Fibroblast of skin of left biceps (primary cell): ENCODE measurements around the gene APEX2.
"Not testable (repeated sequence)": the region's sequence is repeated elsewhere in the genome, so short reads cannot be mapped to it uniquely, and the experiment has no call there.

ENCODE experiments used
- DNase-seq, 2 experiments: peaks; one replicate each; pipeline ENCODE4 v3.0.0-alpha.2; 2013; ENCODE audit warnings: low read depth in 2 of 2

The APEX2 gene

GRCh38 chrX:55011294-55011693, 11.1 kb downstream of the APEX2 start:
- DNase-seq, result no peak

- DNase-seq, result no peak
These were observed 14.7 kb downstream of the APEX2 start for GRCh38 chrX:55014897-55015299.

DNA sequence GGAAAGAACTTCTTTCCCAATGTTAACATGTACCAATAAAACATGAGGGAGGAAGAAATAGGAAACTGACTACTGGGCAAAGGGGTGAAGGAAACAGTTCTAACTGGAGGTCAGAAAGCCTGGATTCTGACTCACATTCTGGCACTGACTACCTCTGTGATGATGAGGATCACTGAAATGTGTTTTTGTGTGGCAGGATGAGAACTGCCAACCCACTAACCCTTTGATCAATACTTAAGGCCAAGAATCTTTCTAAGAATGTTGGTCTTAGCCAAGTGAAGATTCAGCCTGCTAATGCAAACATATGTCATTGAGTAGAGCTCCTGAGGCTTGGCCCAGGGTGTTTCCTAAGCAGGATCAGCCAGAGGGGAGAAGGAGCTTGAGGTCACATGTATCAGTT, 26.0 kb downstream of the APEX2 start:
- DNase-seq, result no peak

GRCh38 chrX:55026840-55027239, 26.7 kb downstream of the APEX2 start:
- no peak for DNase-seq

GRCh38 chrX:55028040-55028439, 27.9 kb downstream of the APEX2 start:
- no peak for DNase-seq

- DNase-seq, result no peak
These were observed 28.4 kb downstream of the APEX2 start for GRCh38 chrX:55028611-55029010.

GRCh38 chrX:55029291-55029690, 29.1 kb downstream of the APEX2 start:
- no peak for DNase-seq

- DNase-seq, result no peak
These were observed 30.4 kb downstream of the APEX2 start, which contains the start of gene ALAS2 for GRCh38 chrX:55030271-55031205. ALAS2 (minus strand) TSS chrX:55030977; CDS start chrX:55026000, 4,977 bp downstream.

DNA sequence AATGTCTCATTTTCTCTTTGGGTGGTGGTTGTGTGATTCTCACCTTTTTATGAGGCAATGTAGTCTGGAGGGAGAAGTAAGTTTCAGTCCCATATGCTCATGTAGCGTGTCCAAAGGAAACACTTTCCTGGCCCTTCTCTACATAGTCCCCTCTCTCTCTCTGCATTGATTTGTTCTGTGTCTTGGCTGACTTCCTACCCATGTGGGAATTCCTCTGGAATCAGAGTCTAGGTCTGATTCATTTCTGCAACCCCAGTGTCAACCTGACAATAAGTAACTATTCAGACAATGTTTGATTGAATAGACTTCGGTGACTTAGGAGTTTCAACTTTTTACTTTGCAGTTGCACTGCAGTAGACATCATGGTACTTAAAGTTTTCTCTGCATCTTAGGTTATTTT, 33.3 kb downstream of the APEX2 start:
- DNase-seq, result no peak

- DNase-seq, result no peak
These were observed 39.3 kb downstream of the APEX2 start for GRCh38 chrX:55039471-55039870.

GRCh38 chrX:55041514-55041913, 41.4 kb downstream of the APEX2 start:
- DNase-seq, result no peak

GRCh38 chrX:55050599-55050998, 50.4 kb downstream of the APEX2 start:
- not testable (repeated sequence) for DNase-seq

DNA sequence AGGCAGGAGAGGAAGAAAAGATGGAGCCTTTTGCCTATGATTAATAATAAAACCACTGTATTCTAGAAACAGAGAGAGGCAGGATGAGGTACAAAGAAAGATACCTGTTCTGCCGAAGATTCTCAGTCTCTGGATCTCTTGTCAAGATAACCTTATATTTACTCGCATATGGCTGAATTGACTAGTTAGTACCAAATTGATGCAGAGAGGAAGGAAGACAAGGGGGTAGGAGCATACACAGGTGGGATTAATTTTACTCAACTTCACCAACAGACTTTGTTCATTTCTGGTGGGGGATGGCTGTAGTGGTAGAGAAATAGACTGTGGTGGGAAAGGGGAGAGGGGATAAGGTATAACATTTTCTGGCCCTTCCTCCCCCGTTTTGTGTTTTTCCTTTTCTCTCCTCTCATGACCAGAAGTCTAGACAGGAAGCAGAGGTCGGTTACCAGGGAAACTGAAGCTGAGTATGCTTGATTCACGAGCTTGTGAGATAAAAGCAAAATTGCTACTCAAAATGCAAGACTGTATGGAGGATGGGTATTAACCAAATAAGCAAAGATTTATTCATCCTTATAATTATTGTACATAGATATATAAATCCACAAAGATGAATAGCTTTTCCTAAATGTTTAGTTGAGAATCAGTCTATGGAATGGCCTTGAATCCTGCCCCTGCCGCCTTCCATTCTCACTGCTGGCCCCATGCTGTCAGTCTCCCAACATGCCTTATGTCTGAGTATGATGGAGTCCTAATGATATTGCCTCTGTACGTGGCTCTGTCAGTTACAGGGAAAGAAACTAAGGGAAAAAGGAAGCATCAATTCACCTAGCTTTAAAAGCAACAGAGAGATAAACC, 56.9 kb downstream of the APEX2 start:
- no peak for DNase-seq

DNA sequence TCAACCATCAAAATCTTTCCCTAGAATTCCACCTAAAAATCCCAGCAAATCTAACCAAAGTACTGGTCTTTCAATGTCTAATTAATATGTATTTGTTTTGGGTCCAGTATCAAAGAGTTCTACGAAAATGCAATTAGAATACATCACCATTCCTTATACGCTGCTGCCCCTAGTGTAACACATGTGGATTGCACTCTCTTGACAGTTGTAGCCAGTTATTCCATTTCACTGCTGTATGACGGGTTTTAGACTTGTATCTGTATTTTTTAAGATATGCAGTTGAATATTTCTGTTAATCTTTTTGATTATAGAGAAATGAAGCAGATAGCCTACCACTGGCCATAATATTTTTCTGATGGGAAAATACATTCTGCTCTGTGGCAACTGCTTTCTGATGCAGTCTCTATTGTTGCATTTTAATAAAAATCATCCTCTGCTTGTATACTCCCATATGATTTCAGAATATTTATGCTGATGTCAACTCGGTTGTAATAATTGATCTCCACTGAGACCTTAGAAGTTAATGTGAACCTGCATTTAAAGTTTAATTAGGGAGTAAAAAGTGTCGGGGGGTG, 57.6 kb downstream of the APEX2 start:
- DNase-seq, result no peak
